ENCODE results near the gene CYP27C1. TPM values are rescaled to one million over a fixed set of nuclear protein-coding genes. Genes with fewer than 3 reads are reported as not detected.

The CYP27C1 gene
- total RNA-seq, 1 experiment from 2014 or later: not detected

DNA sequence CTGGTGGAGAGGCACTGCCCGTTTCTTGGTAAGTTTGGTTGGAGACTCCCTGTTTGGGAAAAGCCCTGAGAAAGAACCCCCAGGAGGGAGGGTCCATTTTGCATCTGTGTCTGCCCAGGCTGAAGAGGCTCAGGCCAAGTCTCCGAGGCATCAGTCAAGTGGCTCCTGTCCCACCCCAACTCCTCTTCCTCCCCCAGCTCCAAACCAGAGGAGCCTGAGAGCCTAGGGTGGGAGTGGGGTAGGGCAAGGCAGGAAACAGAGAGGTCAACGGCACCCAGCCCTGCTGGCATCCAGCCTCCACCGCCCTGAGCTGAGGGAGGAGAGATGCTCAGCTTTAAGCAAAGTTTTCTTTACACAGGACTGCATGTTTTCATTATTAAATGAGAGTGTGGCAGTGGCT lies 38.2 kb downstream of the CYP27C1 start:
- Histone ChIP-seq H3K4me1 (ENCODE audit: control insufficient read depth in 1 of 2, insufficient read depth in 2 of 2, low read length in 2 of 2) (peaks cover 2 to 5% of the 10 kb centered on the region in 2 experiments; a peak in 2 of 4 replicates), H3K27ac (ENCODE audit: low read depth, low read length) (no peak overlapping the region), H3K36me3 (ENCODE audit: control insufficient read depth in 1 of 2, insufficient read depth in 2 of 2, low read length in 2 of 2) (no peaks in the 10 kb centered on the region), H3K4me3 (replicated peaks in 1 of 2; ENCODE audit: low read depth in 1 of 2, low read length in 2 of 2) (no peak overlapping the region), H4K20me1 (ENCODE audit: insufficient read depth) (no peaks in the 10 kb centered on the region), H3K27me3 (ENCODE audit: insufficient read depth, low read length) (no peaks in the 10 kb centered on the region), H3K9me3 (ENCODE audit: control insufficient read depth in 1 of 2, insufficient read depth in 1 of 2, low read depth in 1 of 2, low read length in 2 of 2) (0 out of 4 replicates have a peak, but pooled peaks cover 0 to 7% of the 10 kb centered on the region in 2 experiments), H3K79me2 (ENCODE audit: insufficient read depth, low read length) (no peaks in the 10 kb centered on the region), H3K9ac (ENCODE audit: low read length) (no peak overlapping the region), H3K9me2 (ENCODE audit: insufficient read depth) (no peaks in the 10 kb centered on the region), H2AFZ (ENCODE audit: low read depth, low read length, poor library complexity, severe bottlenecking) (no peak overlapping the region), H3K4me2 (ENCODE audit: low read length) (no peak overlapping the region)
- DNase-seq (ENCODE audit: low read depth, low spot score): no peak
- POLR2A ChIA-PET: no interaction called here
- BruUV-seq (replicated peaks): no TSS peak
- ATAC-seq: no peak
- no peak for TF ChIP-seq ZNF274 (IDR thresholded peaks at IDR 0.05; ENCODE audit: low read depth, low read length)
- TF ChIP-seq, protein P1, sequence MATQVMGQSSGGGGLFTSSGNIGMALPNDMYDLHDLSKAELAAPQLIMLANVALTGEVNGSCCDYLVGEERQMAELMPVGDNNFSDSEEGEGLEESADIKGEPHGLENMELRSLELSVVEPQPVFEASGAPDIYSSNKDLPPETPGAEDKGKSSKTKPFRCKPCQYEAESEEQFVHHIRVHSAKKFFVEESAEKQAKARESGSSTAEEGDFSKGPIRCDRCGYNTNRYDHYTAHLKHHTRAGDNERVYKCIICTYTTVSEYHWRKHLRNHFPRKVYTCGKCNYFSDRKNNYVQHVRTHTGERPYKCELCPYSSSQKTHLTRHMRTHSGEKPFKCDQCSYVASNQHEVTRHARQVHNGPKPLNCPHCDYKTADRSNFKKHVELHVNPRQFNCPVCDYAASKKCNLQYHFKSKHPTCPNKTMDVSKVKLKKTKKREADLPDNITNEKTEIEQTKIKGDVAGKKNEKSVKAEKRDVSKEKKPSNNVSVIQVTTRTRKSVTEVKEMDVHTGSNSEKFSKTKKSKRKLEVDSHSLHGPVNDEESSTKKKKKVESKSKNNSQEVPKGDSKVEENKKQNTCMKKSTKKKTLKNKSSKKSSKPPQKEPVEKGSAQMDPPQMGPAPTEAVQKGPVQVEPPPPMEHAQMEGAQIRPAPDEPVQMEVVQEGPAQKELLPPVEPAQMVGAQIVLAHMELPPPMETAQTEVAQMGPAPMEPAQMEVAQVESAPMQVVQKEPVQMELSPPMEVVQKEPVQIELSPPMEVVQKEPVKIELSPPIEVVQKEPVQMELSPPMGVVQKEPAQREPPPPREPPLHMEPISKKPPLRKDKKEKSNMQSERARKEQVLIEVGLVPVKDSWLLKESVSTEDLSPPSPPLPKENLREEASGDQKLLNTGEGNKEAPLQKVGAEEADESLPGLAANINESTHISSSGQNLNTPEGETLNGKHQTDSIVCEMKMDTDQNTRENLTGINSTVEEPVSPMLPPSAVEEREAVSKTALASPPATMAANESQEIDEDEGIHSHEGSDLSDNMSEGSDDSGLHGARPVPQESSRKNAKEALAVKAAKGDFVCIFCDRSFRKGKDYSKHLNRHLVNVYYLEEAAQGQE (IDR thresholded peaks at IDR 0.05; ENCODE audit: low read depth): no peak
- TF ChIP-seq FOSL1 (IDR thresholded peaks at IDR 0.05; ENCODE audit: low read depth): no peak
- no peak for TF ChIP-seq CEBPB (IDR thresholded peaks at IDR 0.05; ENCODE audit: low read depth)
- RAD21 ChIA-PET (ENCODE audit: low non-redundant PET in 1 of 2, low total read pairs in 2 of 2, uncharacterized antibody in 2 of 2, unreplicated experiment in 2 of 2): no interaction called here
- CTCF ChIA-PET: no interaction called here
- intact Hi-C loops (cut with micrococcal nuclease): no loop called here

DNA sequence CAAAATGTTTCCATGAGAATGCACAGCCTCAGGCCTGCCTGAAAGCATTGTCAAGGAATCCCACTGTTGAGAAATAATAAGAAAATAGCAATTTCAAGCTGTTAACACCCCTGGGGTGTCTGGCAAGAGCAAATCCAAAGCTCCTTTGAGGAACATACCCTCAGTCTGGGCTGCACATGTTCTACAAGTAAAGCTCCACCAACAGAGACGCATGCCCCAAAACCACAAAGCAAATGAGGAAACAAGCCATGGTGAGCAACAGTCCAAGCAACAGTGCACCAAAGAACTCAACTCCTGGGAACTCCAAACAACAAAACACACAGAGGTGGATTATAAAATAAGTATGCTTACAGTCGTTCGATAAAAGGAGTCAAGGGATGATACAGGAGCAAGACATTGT lies 40.3 kb downstream of the CYP27C1 start:
- ChIA-PET CTCF (no interaction called here), POLR2A (no interaction called here), RAD21 (ENCODE audit: low non-redundant PET in 1 of 2, low total read pairs in 2 of 2, uncharacterized antibody in 2 of 2, unreplicated experiment in 2 of 2) (no interaction called here)
- DNase-seq (ENCODE audit: low read depth, low spot score) (no peak), ATAC-seq (no peak)
- no peak overlapping the region for H3K27ac ChIP-seq (ENCODE audit: low read depth, low read length)
- H3K4me2 ChIP-seq (ENCODE audit: low read length): no peak overlapping the region
- H3K9ac ChIP-seq (ENCODE audit: low read length): no peak overlapping the region
- H3K79me2 ChIP-seq (ENCODE audit: insufficient read depth, low read length): no peaks in the 10 kb centered on the region
- H3K9me2 ChIP-seq (ENCODE audit: insufficient read depth): no peaks in the 10 kb centered on the region
- H4K20me1 ChIP-seq (ENCODE audit: insufficient read depth): no peaks in the 10 kb centered on the region
- no peaks in the 10 kb centered on the region for H3K36me3 ChIP-seq (ENCODE audit: control insufficient read depth in 1 of 2, insufficient read depth in 2 of 2, low read length in 2 of 2)
- no peaks in the 10 kb centered on the region for H3K27me3 ChIP-seq (ENCODE audit: insufficient read depth, low read length)
- intact Hi-C loops (cut with micrococcal nuclease): no loop called here
- H3K4me1 ChIP-seq (ENCODE audit: control insufficient read depth in 1 of 2, insufficient read depth in 2 of 2, low read length in 2 of 2): no peaks in the 10 kb centered on the region; a peak in 2 of 4 replicates
- H2AFZ ChIP-seq (ENCODE audit: low read depth, low read length, poor library complexity, severe bottlenecking): no peak overlapping the region
- 0 out of 4 replicates have a peak, but pooled peaks cover 0 to 7% of the 10 kb centered on the region in 2 experiments for H3K9me3 ChIP-seq (ENCODE audit: control insufficient read depth in 1 of 2, insufficient read depth in 1 of 2, low read depth in 1 of 2, low read length in 2 of 2)
- BruUV-seq (replicated peaks): no TSS peak
- H3K4me3 ChIP-seq (replicated peaks in 1 of 2; ENCODE audit: low read depth in 1 of 2, low read length in 2 of 2): no peak overlapping the region
- no peak for TF ChIP-seq POLR2AphosphoS5 (IDR thresholded peaks at IDR 0.05; ENCODE audit: low read depth, low read length)
- TF ChIP-seq EZH2 (IDR thresholded peaks at IDR 0.05): no peak
- no peak for TF ChIP-seq SIN3A (IDR thresholded peaks at IDR 0.05; ENCODE audit: low read depth)
- TF ChIP-seq, protein P1 (IDR thresholded peaks at IDR 0.05; ENCODE audit: low read depth): no peak
- TF ChIP-seq, protein P2, sequence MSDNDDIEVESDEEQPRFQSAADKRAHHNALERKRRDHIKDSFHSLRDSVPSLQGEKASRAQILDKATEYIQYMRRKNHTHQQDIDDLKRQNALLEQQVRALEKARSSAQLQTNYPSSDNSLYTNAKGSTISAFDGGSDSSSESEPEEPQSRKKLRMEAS (IDR thresholded peaks at IDR 0.05): no peak
- TF ChIP-seq FOSL1 (IDR thresholded peaks at IDR 0.05; ENCODE audit: low read depth): no peak
- TF ChIP-seq ELF1 (IDR thresholded peaks at IDR 0.05; ENCODE audit: borderline replicate concordance, low read depth): no peak
- TF ChIP-seq EGR1 (IDR thresholded peaks at IDR 0.05; ENCODE audit: low read depth): no peak
- TF ChIP-seq SP1 (IDR thresholded peaks at IDR 0.05; ENCODE audit: low read depth): no peak
